ENCODE measurements around the gene TLCD3A.

DNA sequence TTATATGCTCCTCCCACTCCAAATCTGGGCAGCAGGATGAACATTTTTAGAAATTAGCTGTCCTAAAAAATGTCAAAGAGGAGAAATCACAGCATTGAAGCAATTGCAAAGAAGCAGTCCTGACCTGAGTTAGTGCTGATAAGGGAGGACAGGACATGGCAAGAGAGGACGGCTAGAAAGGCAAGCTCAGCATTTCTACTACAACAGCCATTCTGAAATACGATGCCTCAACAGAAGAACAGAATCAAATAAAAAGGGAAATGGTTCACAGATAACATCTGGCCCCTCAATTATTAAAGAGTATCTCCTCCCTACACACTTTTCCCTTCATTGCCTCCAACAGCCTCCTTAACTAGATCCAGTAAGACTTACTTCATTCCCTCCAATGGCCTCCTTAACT is 36.0 kb upstream of the TLCD3A start:
- TF ChIP-seq GABPA (IDR thresholded peaks at IDR 0.05; ENCODE audit: low read depth) (no peak), MEF2A (IDR thresholded peaks at IDR 0.05; ENCODE audit: borderline replicate concordance, low read depth) (no peak), TEAD4 (IDR thresholded peaks at IDR 0.05; ENCODE audit: borderline replicate concordance, insufficient read depth) (no peak)
- TF ChIP-seq, protein P1, sequence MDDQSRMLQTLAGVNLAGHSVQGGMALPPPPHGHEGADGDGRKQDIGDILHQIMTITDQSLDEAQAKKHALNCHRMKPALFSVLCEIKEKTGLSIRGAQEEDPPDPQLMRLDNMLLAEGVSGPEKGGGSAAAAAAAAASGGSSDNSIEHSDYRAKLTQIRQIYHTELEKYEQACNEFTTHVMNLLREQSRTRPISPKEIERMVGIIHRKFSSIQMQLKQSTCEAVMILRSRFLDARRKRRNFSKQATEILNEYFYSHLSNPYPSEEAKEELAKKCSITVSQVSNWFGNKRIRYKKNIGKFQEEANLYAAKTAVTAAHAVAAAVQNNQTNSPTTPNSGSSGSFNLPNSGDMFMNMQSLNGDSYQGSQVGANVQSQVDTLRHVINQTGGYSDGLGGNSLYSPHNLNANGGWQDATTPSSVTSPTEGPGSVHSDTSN (IDR thresholded peaks at IDR 0.05): no peak
- TF ChIP-seq, protein P2, sequence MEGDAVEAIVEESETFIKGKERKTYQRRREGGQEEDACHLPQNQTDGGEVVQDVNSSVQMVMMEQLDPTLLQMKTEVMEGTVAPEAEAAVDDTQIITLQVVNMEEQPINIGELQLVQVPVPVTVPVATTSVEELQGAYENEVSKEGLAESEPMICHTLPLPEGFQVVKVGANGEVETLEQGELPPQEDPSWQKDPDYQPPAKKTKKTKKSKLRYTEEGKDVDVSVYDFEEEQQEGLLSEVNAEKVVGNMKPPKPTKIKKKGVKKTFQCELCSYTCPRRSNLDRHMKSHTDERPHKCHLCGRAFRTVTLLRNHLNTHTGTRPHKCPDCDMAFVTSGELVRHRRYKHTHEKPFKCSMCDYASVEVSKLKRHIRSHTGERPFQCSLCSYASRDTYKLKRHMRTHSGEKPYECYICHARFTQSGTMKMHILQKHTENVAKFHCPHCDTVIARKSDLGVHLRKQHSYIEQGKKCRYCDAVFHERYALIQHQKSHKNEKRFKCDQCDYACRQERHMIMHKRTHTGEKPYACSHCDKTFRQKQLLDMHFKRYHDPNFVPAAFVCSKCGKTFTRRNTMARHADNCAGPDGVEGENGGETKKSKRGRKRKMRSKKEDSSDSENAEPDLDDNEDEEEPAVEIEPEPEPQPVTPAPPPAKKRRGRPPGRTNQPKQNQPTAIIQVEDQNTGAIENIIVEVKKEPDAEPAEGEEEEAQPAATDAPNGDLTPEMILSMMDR (IDR thresholded peaks at IDR 0.05): no peak
